ENCODE data around the gene SLC12A7. TPM values are rescaled to one million over a fixed set of nuclear protein-coding genes. Genes with fewer than 3 reads are reported as not detected.

Gene SLC12A7
- total and polyA plus RNA-seq, 11 donors = 66.3 to 159 (median 128) TPM

DNA sequence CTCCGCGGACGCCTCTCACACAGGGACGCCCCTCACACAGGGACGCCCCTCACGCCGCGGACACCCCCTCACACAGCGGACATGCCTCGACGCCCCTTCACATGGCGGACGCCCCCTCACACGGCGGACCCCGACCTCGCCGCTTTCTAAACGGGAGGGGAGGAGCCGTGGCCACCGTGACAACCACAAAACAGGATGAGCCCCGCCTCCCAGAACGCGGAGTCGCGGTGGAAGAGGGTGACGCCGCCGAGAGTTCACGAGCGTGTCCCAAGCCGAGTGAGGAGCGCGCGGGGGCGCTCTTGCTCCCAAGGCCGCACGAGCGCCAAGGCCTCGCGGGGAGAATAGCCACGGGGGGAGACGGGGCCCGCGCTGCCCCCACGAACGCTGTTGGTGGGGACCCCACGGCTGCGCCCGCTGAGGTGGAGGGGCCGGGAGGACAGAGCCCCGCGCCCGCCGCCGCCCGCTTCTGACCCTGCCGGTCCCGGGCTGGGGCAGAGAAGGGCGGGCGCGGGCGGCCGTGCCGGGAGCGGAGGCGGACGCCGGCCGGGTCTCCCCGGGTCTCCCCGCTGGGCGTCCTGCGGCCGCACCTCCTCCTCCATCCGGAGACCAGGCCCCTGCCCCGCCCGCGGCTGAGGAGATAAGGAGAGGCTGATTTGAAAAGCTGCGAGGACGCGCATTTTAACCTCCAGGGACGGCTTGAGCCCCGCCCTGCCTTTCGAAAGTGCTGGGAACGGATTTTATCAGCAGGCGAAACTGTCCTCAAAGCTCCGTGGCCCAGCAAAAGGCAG, 107.2 kb downstream of the SLC12A7 start:
- TF ChIP-seq, protein P1, sequence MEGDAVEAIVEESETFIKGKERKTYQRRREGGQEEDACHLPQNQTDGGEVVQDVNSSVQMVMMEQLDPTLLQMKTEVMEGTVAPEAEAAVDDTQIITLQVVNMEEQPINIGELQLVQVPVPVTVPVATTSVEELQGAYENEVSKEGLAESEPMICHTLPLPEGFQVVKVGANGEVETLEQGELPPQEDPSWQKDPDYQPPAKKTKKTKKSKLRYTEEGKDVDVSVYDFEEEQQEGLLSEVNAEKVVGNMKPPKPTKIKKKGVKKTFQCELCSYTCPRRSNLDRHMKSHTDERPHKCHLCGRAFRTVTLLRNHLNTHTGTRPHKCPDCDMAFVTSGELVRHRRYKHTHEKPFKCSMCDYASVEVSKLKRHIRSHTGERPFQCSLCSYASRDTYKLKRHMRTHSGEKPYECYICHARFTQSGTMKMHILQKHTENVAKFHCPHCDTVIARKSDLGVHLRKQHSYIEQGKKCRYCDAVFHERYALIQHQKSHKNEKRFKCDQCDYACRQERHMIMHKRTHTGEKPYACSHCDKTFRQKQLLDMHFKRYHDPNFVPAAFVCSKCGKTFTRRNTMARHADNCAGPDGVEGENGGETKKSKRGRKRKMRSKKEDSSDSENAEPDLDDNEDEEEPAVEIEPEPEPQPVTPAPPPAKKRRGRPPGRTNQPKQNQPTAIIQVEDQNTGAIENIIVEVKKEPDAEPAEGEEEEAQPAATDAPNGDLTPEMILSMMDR (IDR thresholded peaks at IDR 0.05) = peak; percentile 19 to 71 (median 50)
- TF ChIP-seq POLR2A (IDR thresholded peaks at IDR 0.05) = no peak
- Histone ChIP-seq H3K9me3 (no peaks in the 10 kb centered on the region), H3K27me3 (peaks cover 5 to 48% (median 8%) of the 10 kb centered on the region in 9 donors), H3K27ac (peak overlapping the region in 11 of 12 donors; percentile 11 to 78 (median 75)), H3K4me3 (peak overlapping the region; percentile 43 to 74 (median 62)), H3K36me3 (no peaks in the 10 kb centered on the region), H3K4me1 (peaks cover 0 to 40% (median 20%) of the 10 kb centered on the region in 12 donors)
- DNase-seq = peak; percentile 76 to 92 (median 88)
- WGBS, 4 donors = 1 to 7% (median 2%) methylated on average over 25 to 88 of the region's 88 CpGs
- intact Hi-C loops (cut with DNase I) = loop anchor here in 7 of 10 donors (5.0 to 10.0 kb wide), 3 partner anchors 80 to 140 kb away; no protein-coding TSS in a partner anchor
- ATAC-seq = peak in 3 of 4 donors; percentile 73 to 86 (median 77)

GRCh38 chr5:1003296-1003937, 108.4 kb downstream of the SLC12A7 start:
- intact Hi-C loops (cut with DNase I) = loop anchor here in 4 of 10 donors (5.0 to 10.0 kb wide), 3 partner anchors 79 to 141 kb away; no protein-coding TSS in a partner anchor
- peak overlapping the region in 5 of 12 donors; percentile 50 to 75 (median 65) for H3K27ac ChIP-seq
- H3K4me3 ChIP-seq = peak overlapping the region in 4 of 12 donors; percentile 48 to 67 (median 62)

GRCh38 chr5:1002836-1003235, 109.0 kb downstream of the SLC12A7 start:
- 92 to 93% (median 93%) methylated on average over 13 of the region's 13 CpGs for WGBS, 4 donors
- Histone ChIP-seq H3K27ac (no peak overlapping the region), H3K36me3 (no peaks in the 10 kb centered on the region), H3K9me3 (no peaks in the 10 kb centered on the region), H3K4me1 (peaks cover 0 to 23% (median 9%) of the 10 kb centered on the region in 12 donors), H3K4me3 (no peak overlapping the region), H3K27me3 (peaks cover 0 to 30% (median 0%) of the 10 kb centered on the region in 9 donors)
- intact Hi-C loops (cut with DNase I) = loop anchor here in 4 of 10 donors (5.0 to 10.0 kb wide), 3 partner anchors 78 to 142 kb away; no protein-coding TSS in a partner anchor
- DNase-seq = peak in 2 of 5 donors; percentile 16 to 47
- TF ChIP-seq, protein P1 (IDR thresholded peaks at IDR 0.05) = no peak
- no peak for TF ChIP-seq POLR2A (IDR thresholded peaks at IDR 0.05)
- no peak for ATAC-seq

More at GRCh38 chr5:1003296-1003937, 108.4 kb downstream of the SLC12A7 start:
- 55 to 67% (median 61%) methylated on average over 17 to 21 of the region's 21 CpGs for WGBS, 4 donors
- DNase-seq = peak in 1 of 5 donors; percentile 64
- ATAC-seq = no peak
- Histone ChIP-seq H3K36me3 (no peaks in the 10 kb centered on the region), H3K27me3 (peaks cover 0 to 36% (median 0%) of the 10 kb centered on the region in 9 donors), H3K9me3 (no peaks in the 10 kb centered on the region), H3K4me1 (peaks cover 0 to 27% (median 11%) of the 10 kb centered on the region in 12 donors)
- TF ChIP-seq, protein P1 (IDR thresholded peaks at IDR 0.05) = no peak
- TF ChIP-seq POLR2A (IDR thresholded peaks at IDR 0.05) = no peak

DNA sequence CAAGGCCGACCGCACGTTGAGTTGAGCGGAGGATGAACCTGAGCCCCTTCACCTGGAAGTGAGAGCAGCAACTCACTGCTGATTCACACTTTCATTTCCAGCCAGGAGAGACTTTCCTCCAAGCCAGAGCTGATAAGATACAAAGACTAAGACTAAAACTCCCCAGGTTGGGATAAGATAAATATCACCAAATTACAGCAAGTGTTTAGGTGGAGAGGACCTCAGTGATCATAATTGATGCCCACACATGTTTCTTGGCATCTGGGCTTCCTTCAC, 109.7 kb downstream of the SLC12A7 start:
- intact Hi-C loops (cut with DNase I) = loop anchor here in 4 of 10 donors (5.0 to 10.0 kb wide), 3 partner anchors 77 to 143 kb away; no protein-coding TSS in a partner anchor
- no peak for TF ChIP-seq POLR2A (IDR thresholded peaks at IDR 0.05)
- TF ChIP-seq, protein P1 (IDR thresholded peaks at IDR 0.05) = no peak
- DNase-seq = no peak
- Histone ChIP-seq H3K27me3 (peaks cover 0 to 23% (median 0%) of the 10 kb centered on the region in 9 donors), H3K36me3 (no peaks in the 10 kb centered on the region), H3K27ac (no peak overlapping the region), H3K9me3 (no peaks in the 10 kb centered on the region), H3K4me3 (no peak overlapping the region), H3K4me1 (peaks cover 0 to 29% (median 9%) of the 10 kb centered on the region in 12 donors)
- no peak for ATAC-seq
- 72 to 86% (median 79%) methylated on average over 3 to 4 of the region's 4 CpGs for WGBS, 4 donors

Measured in heart left ventricle (tissue), 16 donors.